Measurements from ENCODE around the gene HFE. TPM values are rescaled to one million over a fixed set of nuclear protein-coding genes. Genes with fewer than 3 reads are reported as not detected.

Gene HFE
- total RNA-seq, result 10 to 100 TPM in 1 of 2 donors, 1 to 10 TPM in 1; 6.7 to 12.7 TPM
- 1 to 10 TPM; 6.3 to 9.6 TPM for polyA plus RNA-seq

GRCh38 chr6:26087284-26088115 lies at the start of gene HFE:
TSS of gene HFE (plus strand) at chr6:26087429. CDS start at chr6:26087441, 12 bp downstream.
- Histone ChIP-seq H3K4me1 (ENCODE audit: control insufficient read depth in 4 of 4, insufficient read depth in 4 of 4, low read length in 3 of 4) (peaks cover 2 to 9% (median 5%) of the 10 kb centered on the region in 4 donors), H3K27ac (ENCODE audit: low read depth in 1 of 2, low read length in 2 of 2) (peak within 1 kb of the TSS; percentile 72 to 81), H3K9ac (ENCODE audit: low read depth in 1 of 2, low read length in 2 of 2) (peak within 1 kb of the TSS; percentile 64 to 81), H3K4me3 (ENCODE audit: low read depth in 1 of 3, low read length in 3 of 3) (peak within 1 kb of the TSS; percentile 65 to 86 (median 77)), H3K9me3 (ENCODE audit: control insufficient read depth in 4 of 4, low read length in 3 of 4) (no peaks in the 10 kb centered on the region), H3K36me3 (ENCODE audit: control insufficient read depth in 4 of 4, insufficient read depth in 3 of 4, low read depth in 1 of 4, low read length in 3 of 4) (peaks cover 0 to under 1% (median 0%) of the 10 kb centered on the region in 4 donors), H3K27me3 (ENCODE audit: control insufficient read depth in 4 of 4, insufficient read depth in 4 of 4, low read length in 3 of 4) (no peaks in the 10 kb centered on the region)
- peak; percentile 57 for DNase-seq (ENCODE audit: low spot score)
- peak; percentile 26 for TF ChIP-seq TAF1 (conservative IDR thresholded peaks at IDR 0.05)
- TF ChIP-seq ATF3 (IDR thresholded peaks at IDR 0.05), result no peak
- no peak for TF ChIP-seq FOXA2 (IDR thresholded peaks at IDR 0.05)
- no peak for TF ChIP-seq MAX (IDR thresholded peaks at IDR 0.05)
- no peak for TF ChIP-seq GABPA (IDR thresholded peaks at IDR 0.05 in 1 of 2, conservative IDR thresholded peaks at IDR 0.05 in 1 of 2)
- no peak for TF ChIP-seq HNF4G (IDR thresholded peaks at IDR 0.05)
- TF ChIP-seq HNF4A (conservative IDR thresholded peaks at IDR 0.05), result peak in 1 of 2 donors; percentile 21
- TF ChIP-seq RXRA (IDR thresholded peaks at IDR 0.05), result no peak
- TF ChIP-seq YY1 (IDR thresholded peaks at IDR 0.05), result peak; percentile 38
- TF ChIP-seq FOXA1 (IDR thresholded peaks at IDR 0.05), result no peak
- TF ChIP-seq RAD21 (IDR thresholded peaks at IDR 0.05), result no peak
- TF ChIP-seq REST (IDR thresholded peaks at IDR 0.05), result no peak
- TF ChIP-seq NR2F2 (IDR thresholded peaks at IDR 0.05), result no peak
- no peak for TF ChIP-seq ZBTB33 (IDR thresholded peaks at IDR 0.05)
- TF ChIP-seq CTCF (IDR thresholded peaks at IDR 0.05; ENCODE audit: low read depth, low read length, missing input control), result no peak
- TF ChIP-seq EGR1 (IDR thresholded peaks at IDR 0.05; ENCODE audit: low read depth in 2 of 2), result peak in 1 of 2 donors; percentile 20
- TF ChIP-seq JUND (IDR thresholded peaks at IDR 0.05), result no peak
- no peak for TF ChIP-seq SP1 (IDR thresholded peaks at IDR 0.05)
- under 1% methylated on average over 41 of the region's 41 CpGs for WGBS
